ENCODE measurements around the gene FAM13B.
"Not testable (repeated sequence)": the region's sequence is repeated elsewhere in the genome, so short reads cannot be mapped to it uniquely, and the experiment has no call there.

FAM13B gene

DNA sequence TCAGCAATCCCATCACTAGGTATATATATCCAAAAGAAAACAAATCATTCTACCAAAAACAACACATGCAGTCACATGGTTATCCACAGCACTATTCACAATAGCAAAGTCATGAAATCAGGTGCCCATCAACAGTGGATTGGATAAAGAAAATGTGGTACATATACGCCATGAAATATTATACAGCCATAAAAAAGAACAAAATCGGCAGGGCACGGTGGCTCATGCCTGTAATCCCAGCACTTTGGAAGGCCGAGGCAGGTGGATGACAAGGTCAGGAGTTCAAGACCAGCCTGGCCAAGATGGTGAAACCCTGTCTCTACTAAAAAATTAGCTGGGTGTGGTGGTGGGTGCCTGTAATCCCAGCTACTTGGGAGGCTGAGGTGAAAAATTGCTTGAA, 88.6 kb downstream of the FAM13B start:
- H3K4me1 ChIP-seq (ENCODE audit: control insufficient read depth in 2 of 2, insufficient read depth in 2 of 2, low read length in 2 of 2); H3K9me3 ChIP-seq (ENCODE audit: control insufficient read depth in 2 of 2, low read length in 2 of 2); H3K4me3 ChIP-seq (ENCODE audit: low read length in 2 of 2); H3K27me3 ChIP-seq (ENCODE audit: control insufficient read depth in 2 of 2, insufficient read depth in 2 of 2, low read length in 2 of 2); H3K9ac ChIP-seq (ENCODE audit: low read depth in 1 of 2, low read length in 2 of 2); H3K27ac ChIP-seq (ENCODE audit: low read depth in 2 of 2, low read length in 2 of 2): not testable (repeated sequence)
- peaks cover 66 to 67% of the 10 kb centered on the region in 2 donors for H3K36me3 ChIP-seq (ENCODE audit: control insufficient read depth in 2 of 2, insufficient read depth in 2 of 2, low read length in 2 of 2)

DNA sequence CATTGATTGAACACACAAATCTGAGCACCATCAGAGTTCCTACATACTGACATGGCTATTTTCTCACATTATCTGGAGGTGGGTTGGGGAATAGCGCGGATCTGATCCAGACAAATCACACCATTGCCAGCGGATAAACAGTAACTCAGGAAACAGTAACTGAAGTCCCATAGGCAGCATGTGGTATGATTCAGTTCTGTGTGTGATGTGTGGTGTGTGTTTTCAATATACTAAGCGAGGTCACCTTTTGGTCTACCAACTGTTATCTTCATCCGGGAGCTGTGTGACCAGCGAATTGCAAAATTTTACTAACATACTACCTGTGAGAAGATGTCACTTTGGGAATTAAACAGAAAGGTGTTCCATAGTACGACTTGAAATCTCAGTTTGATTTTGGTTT, 93.5 kb downstream of the FAM13B start:
- Histone ChIP-seq H3K4me3 (ENCODE audit: low read length in 2 of 2) (no peak overlapping the region), H3K9me3 (ENCODE audit: control insufficient read depth in 2 of 2, low read length in 2 of 2) (no peaks in the 10 kb centered on the region), H3K27ac (ENCODE audit: low read depth in 2 of 2, low read length in 2 of 2) (no peak overlapping the region), H3K9ac (ENCODE audit: low read depth in 1 of 2, low read length in 2 of 2) (no peak overlapping the region), H3K36me3 (ENCODE audit: control insufficient read depth in 2 of 2, insufficient read depth in 2 of 2, low read length in 2 of 2) (peaks cover 46 to 57% of the 10 kb centered on the region in 2 donors), H3K27me3 (ENCODE audit: control insufficient read depth in 2 of 2, insufficient read depth in 2 of 2, low read length in 2 of 2) (no peaks in the 10 kb centered on the region), H3K4me1 (ENCODE audit: control insufficient read depth in 2 of 2, insufficient read depth in 2 of 2, low read length in 2 of 2) (no peaks in the 10 kb centered on the region)

DNA sequence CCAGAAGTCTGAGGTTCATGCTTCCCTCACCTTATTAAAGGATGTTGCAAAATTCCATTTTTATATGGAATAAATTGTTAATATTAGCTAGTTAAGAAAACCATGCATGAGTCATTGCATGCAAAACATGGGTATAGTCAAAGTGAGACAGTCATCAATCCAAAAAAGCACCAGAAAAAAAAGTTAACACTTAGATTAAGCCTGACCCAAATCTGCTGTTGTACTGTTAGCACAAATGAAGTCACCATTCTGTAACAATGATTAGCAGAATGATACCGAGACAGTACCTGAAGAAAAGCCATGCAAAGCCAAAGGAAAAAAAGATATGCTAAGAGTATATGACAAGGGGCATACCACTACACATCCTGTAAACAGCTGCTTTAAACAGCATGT, 94.1 kb downstream of the FAM13B start:
- H3K4me1 ChIP-seq (ENCODE audit: control insufficient read depth in 2 of 2, insufficient read depth in 2 of 2, low read length in 2 of 2), result peaks cover 0 to under 1% of the 10 kb centered on the region in 2 donors

DNA sequence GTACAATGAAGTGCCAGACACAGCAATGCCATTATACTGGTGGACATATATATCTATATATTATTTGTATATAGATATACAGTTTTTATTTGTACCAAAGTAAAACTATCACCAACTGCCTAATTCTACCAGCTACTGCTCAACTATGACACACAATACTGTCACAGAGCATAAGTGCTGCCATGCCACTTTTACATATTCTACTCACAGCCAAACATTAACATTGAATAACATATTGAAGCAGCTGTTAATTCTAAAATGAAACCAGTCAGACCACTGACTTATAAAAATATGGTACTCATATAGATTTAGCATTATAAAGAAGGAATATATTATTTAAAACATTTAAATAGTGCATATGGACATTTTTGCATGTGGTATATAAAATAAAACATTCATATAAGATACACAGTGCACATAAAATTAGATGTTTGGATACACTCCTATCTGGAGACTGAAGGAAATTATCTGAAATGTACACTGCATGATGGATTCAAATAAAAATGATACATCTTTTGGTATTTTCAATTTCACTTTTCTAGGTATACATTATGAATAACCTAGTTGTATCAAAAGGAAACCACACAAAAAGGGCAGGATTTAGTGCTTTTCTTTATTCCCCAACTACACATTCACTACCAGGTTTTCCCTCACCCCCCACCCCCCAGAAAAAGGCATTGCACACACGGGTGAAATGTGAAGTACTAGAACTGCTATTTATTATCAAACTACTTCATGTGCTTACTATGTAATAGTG, 94.7 kb downstream of the FAM13B start:
- peaks cover 40 to 51% of the 10 kb centered on the region in 2 donors for H3K36me3 ChIP-seq (ENCODE audit: control insufficient read depth in 2 of 2, insufficient read depth in 2 of 2, low read length in 2 of 2)
- H3K9me3 ChIP-seq (ENCODE audit: control insufficient read depth in 2 of 2, low read length in 2 of 2), result no peaks in the 10 kb centered on the region
- H3K27ac ChIP-seq (ENCODE audit: low read depth in 2 of 2, low read length in 2 of 2), result no peak overlapping the region
- H3K27me3 ChIP-seq (ENCODE audit: control insufficient read depth in 2 of 2, insufficient read depth in 2 of 2, low read length in 2 of 2), result no peaks in the 10 kb centered on the region
- H3K4me1 ChIP-seq (ENCODE audit: control insufficient read depth in 2 of 2, insufficient read depth in 2 of 2, low read length in 2 of 2), result peaks cover 0 to 6% of the 10 kb centered on the region in 2 donors
- no peak overlapping the region for H3K4me3 ChIP-seq (ENCODE audit: low read length in 2 of 2)
- H3K9ac ChIP-seq (ENCODE audit: low read depth in 1 of 2, low read length in 2 of 2), result no peak overlapping the region

More for the DNA sequence above, 94.1 kb downstream of the FAM13B start:
- peaks cover 40 to 51% of the 10 kb centered on the region in 2 donors for H3K36me3 ChIP-seq (ENCODE audit: control insufficient read depth in 2 of 2, insufficient read depth in 2 of 2, low read length in 2 of 2)
- no peak overlapping the region for H3K27ac ChIP-seq (ENCODE audit: low read depth in 2 of 2, low read length in 2 of 2)
- no peak overlapping the region for H3K9ac ChIP-seq (ENCODE audit: low read depth in 1 of 2, low read length in 2 of 2)
- no peak overlapping the region for H3K4me3 ChIP-seq (ENCODE audit: low read length in 2 of 2)
- H3K9me3 ChIP-seq (ENCODE audit: control insufficient read depth in 2 of 2, low read length in 2 of 2), result no peaks in the 10 kb centered on the region
- H3K27me3 ChIP-seq (ENCODE audit: control insufficient read depth in 2 of 2, insufficient read depth in 2 of 2, low read length in 2 of 2), result no peaks in the 10 kb centered on the region

DNA sequence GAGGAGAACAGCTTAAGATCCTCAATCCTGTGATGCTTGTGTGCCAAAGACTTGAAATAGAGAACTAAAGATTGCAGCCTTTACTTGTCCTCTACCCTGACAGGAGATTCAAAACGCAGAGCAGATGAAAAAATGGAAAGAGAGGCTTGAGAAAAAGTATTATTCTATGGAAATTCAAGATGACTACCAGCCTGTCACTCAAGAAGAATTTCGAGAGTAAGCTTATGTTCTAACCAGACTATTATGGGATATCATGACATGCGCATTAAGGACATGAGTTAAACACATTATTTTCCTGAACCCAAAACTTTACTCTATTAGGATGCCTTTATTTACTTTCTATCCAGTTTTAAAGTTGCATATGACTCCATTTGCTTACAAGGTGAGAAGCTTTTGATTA, 97.2 kb downstream of the FAM13B start:
- Histone ChIP-seq H3K9ac (ENCODE audit: low read depth in 1 of 2, low read length in 2 of 2) (no peak overlapping the region), H3K9me3 (ENCODE audit: control insufficient read depth in 2 of 2, low read length in 2 of 2) (no peaks in the 10 kb centered on the region)

DNA sequence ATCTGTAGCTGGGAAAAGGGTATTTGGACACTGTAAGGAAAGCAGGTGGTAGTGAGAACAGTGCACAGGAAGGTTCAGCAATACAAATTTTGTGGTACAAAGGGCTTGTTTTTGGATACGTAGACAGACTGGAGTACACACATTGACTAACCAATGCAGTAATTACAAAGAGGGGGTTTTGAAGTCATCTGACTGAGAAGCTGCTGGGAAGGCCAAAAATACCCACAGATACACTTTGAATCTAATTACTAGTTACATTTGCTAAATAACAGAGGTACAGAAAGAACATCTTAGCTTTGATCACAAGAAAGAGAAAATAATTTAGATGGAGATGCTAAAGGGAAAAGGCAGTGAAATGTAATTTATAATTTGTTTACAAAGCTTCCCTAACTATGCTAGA, 97.7 kb downstream of the FAM13B start:
- Histone ChIP-seq H3K27ac (ENCODE audit: low read depth in 2 of 2, low read length in 2 of 2) (no peak overlapping the region), H3K36me3 (ENCODE audit: control insufficient read depth in 2 of 2, insufficient read depth in 2 of 2, low read length in 2 of 2) (peaks cover 20 to 29% of the 10 kb centered on the region in 2 donors), H3K9me3 (ENCODE audit: control insufficient read depth in 2 of 2, low read length in 2 of 2) (no peaks in the 10 kb centered on the region), H3K27me3 (ENCODE audit: control insufficient read depth in 2 of 2, insufficient read depth in 2 of 2, low read length in 2 of 2) (no peaks in the 10 kb centered on the region), H3K4me1 (ENCODE audit: control insufficient read depth in 2 of 2, insufficient read depth in 2 of 2, low read length in 2 of 2) (peaks cover 0 to 7% of the 10 kb centered on the region in 2 donors), H3K4me3 (ENCODE audit: low read length in 2 of 2) (no peak overlapping the region), H3K9ac (ENCODE audit: low read depth in 1 of 2, low read length in 2 of 2) (no peak overlapping the region)

More for the DNA sequence above, 97.2 kb downstream of the FAM13B start:
- Histone ChIP-seq H3K27me3 (ENCODE audit: control insufficient read depth in 2 of 2, insufficient read depth in 2 of 2, low read length in 2 of 2) (no peaks in the 10 kb centered on the region), H3K27ac (ENCODE audit: low read depth in 2 of 2, low read length in 2 of 2) (no peak overlapping the region), H3K4me1 (ENCODE audit: control insufficient read depth in 2 of 2, insufficient read depth in 2 of 2, low read length in 2 of 2) (peaks cover 0 to 7% of the 10 kb centered on the region in 2 donors), H3K36me3 (ENCODE audit: control insufficient read depth in 2 of 2, insufficient read depth in 2 of 2, low read length in 2 of 2) (peaks cover 24 to 33% of the 10 kb centered on the region in 2 donors), H3K4me3 (ENCODE audit: low read length in 2 of 2) (no peak overlapping the region)

DNA sequence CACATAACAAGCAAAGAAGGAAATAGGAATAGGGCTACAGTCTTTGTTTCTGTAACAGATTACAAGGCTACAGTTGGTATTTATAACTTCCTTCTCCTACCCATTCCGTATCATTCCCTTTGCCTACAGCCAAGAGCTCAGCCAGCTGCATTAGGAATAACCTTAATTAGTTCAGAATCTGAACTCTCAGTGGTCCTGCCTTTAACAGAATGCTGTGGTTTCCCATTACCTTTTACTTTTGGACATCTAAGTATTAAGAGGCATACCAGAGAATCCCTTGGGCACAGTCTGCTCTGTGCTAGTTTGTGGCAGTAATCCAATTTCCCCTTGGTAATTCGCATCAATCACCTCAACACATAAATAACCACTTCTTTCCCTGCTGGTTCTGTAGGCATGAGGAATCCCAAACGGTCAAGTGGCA, 99.4 kb downstream of the FAM13B start:
- Histone ChIP-seq H3K9me3 (ENCODE audit: control insufficient read depth in 2 of 2, low read length in 2 of 2) (no peaks in the 10 kb centered on the region), H3K27me3 (ENCODE audit: control insufficient read depth in 2 of 2, insufficient read depth in 2 of 2, low read length in 2 of 2) (no peaks in the 10 kb centered on the region), H3K9ac (ENCODE audit: low read depth in 1 of 2, low read length in 2 of 2) (no peak overlapping the region), H3K27ac (ENCODE audit: low read depth in 2 of 2, low read length in 2 of 2) (no peak overlapping the region), H3K36me3 (ENCODE audit: control insufficient read depth in 2 of 2, insufficient read depth in 2 of 2, low read length in 2 of 2) (peaks cover 6 to 12% of the 10 kb centered on the region in 2 donors), H3K4me1 (ENCODE audit: control insufficient read depth in 2 of 2, insufficient read depth in 2 of 2, low read length in 2 of 2) (peaks cover 0 to 7% of the 10 kb centered on the region in 2 donors), H3K4me3 (ENCODE audit: low read length in 2 of 2) (no peak overlapping the region)

GRCh38 chr5:137932800-137933199, 100.1 kb downstream of the FAM13B start:
- H3K36me3 ChIP-seq (ENCODE audit: control insufficient read depth in 2 of 2, insufficient read depth in 2 of 2, low read length in 2 of 2), result peaks cover 5 to 7% of the 10 kb centered on the region in 2 donors
- no peaks in the 10 kb centered on the region for H3K27me3 ChIP-seq (ENCODE audit: control insufficient read depth in 2 of 2, insufficient read depth in 2 of 2, low read length in 2 of 2)
- H3K9ac ChIP-seq (ENCODE audit: low read depth in 1 of 2, low read length in 2 of 2), result no peak overlapping the region
- no peaks in the 10 kb centered on the region for H3K9me3 ChIP-seq (ENCODE audit: control insufficient read depth in 2 of 2, low read length in 2 of 2)
- H3K4me3 ChIP-seq (ENCODE audit: low read length in 2 of 2), result no peak overlapping the region
- no peak overlapping the region for H3K27ac ChIP-seq (ENCODE audit: low read depth in 2 of 2, low read length in 2 of 2)
- H3K4me1 ChIP-seq (ENCODE audit: control insufficient read depth in 2 of 2, insufficient read depth in 2 of 2, low read length in 2 of 2), result peaks cover 0 to 7% of the 10 kb centered on the region in 2 donors

DNA sequence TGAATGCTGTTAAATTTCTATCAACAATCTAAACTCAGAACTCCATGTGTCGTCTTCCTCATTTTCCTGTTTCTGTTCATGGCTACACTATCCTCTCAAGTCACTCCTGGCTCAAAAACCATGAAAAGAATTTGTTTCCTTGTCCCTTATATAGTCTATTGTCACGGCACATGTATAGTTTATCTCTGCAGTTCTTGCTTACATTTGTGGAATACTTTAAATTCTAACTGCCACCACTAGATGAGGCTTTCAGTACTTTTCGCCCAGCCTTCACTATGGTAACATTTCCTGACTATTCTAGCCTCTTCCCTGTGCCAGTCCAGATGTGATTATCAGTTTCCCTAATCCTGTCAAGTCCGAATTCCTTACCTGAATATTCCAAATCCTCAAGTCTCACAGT, 109.0 kb downstream of the FAM13B start:
- Histone ChIP-seq H3K36me3 (ENCODE audit: control insufficient read depth in 2 of 2, insufficient read depth in 2 of 2, low read length in 2 of 2) (no peaks in the 10 kb centered on the region), H3K9ac (ENCODE audit: low read depth in 1 of 2, low read length in 2 of 2) (no peak overlapping the region), H3K27me3 (ENCODE audit: control insufficient read depth in 2 of 2, insufficient read depth in 2 of 2, low read length in 2 of 2) (no peaks in the 10 kb centered on the region), H3K4me1 (ENCODE audit: control insufficient read depth in 2 of 2, insufficient read depth in 2 of 2, low read length in 2 of 2) (no peaks in the 10 kb centered on the region), H3K9me3 (ENCODE audit: control insufficient read depth in 2 of 2, low read length in 2 of 2) (no peaks in the 10 kb centered on the region), H3K27ac (ENCODE audit: low read depth in 2 of 2, low read length in 2 of 2) (no peak overlapping the region), H3K4me3 (ENCODE audit: low read length in 2 of 2) (no peak overlapping the region)

DNA sequence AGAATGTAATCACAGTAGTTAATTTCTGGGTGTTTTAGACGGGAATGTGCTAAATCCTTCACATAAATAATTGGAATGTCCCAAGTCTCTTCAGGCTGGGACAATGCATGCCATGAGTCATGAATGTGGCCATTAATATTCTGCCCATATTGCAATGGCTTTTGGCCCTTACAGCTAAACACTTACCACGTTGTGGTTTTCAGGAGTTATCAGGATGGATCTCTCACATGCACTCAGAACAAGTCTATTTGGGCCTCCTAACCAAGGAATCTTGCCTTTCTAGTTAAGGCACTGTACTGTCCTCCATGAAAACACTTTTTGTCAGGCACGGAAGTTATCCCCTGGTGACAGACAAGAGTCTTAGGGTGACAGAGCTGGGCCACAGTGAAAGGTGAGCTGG, 110.9 kb downstream of the FAM13B start:
- H3K36me3 ChIP-seq (ENCODE audit: control insufficient read depth in 2 of 2, insufficient read depth in 2 of 2, low read length in 2 of 2), result no peaks in the 10 kb centered on the region
- no peak overlapping the region for H3K27ac ChIP-seq (ENCODE audit: low read depth in 2 of 2, low read length in 2 of 2)
- no peak overlapping the region for H3K9ac ChIP-seq (ENCODE audit: low read depth in 1 of 2, low read length in 2 of 2)
- no peak overlapping the region for H3K4me3 ChIP-seq (ENCODE audit: low read length in 2 of 2)
- H3K27me3 ChIP-seq (ENCODE audit: control insufficient read depth in 2 of 2, insufficient read depth in 2 of 2, low read length in 2 of 2), result no peaks in the 10 kb centered on the region
- H3K9me3 ChIP-seq (ENCODE audit: control insufficient read depth in 2 of 2, low read length in 2 of 2), result no peaks in the 10 kb centered on the region
- no peaks in the 10 kb centered on the region for H3K4me1 ChIP-seq (ENCODE audit: control insufficient read depth in 2 of 2, insufficient read depth in 2 of 2, low read length in 2 of 2)
